Islet of Langerhans (tissue), 1 donor: ENCODE measurements around the gene CLCN1.

Source experiments
- FAIRE-seq: peaks from one replicate; lab custom pipeline; 2011; peaks lifted over from hg19 to GRCh38; lab: Jason Lieb, UNC

The CLCN1 gene

DNA sequence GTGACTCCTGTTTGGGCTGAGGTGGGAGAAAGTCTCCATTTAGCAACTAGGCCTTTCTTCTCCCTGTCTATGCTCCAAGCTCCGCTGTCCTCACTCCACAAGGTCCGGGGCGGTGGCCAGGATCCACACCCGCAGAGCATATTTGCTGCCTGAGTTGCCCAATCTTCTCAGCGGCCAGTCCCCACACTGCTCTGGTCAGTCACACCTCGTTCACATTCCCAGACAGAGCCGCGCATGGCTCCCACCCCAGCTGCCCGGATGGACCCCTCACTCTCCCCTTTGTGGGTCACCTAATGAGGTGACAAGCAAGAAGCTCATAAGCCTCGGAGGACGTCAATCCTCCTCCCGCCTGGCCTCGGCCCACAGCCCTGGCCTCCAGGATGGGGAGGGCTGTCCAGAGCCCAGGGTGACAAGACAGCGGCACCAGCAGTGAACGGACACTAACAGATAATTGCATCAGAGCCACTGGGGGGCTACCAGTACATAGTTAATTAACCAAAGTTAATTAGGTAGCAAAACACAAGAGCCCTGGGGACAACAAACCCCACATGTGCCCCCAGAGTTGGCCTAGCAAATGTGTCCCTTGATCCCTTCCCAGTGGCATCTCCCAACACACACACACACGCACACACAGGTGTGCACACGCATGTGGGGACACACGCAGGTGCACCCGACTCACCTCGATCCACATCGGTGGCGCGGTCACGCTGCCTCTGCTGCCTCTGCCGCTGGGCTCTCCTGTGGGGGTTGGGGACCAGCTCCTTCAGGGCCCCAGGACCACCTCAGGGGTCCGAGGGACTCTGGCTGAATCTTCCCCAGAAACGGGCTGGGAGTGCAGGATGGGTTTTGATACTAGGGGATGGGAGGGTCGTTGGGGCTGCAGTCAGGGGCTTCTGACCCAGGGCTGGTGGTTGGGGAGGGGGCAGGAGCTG is 81.0 kb downstream of the CLCN1 start:
- no peak for FAIRE-seq

DNA sequence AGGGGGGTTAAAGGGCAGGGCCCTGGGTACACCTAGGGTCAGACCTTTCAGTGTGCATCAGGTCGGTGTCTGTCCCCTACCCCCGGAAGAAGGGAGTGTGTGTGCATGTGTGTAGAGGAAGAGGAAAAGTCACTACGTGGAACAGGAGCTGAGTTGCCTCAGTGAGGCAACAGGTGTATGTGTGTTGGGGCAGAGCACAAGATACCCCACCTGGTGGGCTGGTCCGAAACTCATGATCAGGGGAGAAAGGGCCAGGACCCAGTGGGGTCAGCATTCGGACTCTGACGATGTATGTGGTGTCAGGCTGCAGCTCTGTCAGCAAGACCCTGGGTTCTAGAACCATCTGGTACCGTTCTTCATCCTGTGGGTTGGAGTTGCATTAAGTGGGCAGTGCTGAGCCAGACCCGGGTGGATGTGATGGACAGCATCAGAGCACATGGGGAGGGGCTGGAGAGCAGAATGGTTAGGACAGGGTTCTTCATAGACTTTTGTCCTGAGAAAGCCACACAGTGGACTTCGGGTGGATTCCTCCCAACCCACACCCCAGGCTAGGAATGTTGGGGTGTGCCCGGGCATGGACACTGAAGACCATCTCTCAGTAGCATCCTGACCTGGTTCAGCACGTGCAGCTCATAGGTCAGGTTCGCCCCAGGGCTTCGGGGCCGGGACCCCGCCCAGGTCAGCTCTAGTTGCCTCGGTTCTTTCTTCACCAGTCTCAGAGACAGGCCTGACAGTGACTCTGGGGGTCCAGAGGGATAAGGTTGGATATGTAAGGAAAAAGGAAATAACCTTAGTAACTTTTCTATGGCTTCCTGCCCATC is 82.0 kb downstream of the CLCN1 start:
- no peak for FAIRE-seq

- no peak for FAIRE-seq
These were observed 82.7 kb downstream of the CLCN1 start for GRCh38 chr7:143398616-143399015.

GRCh38 chr7:143399151-143399550 is 83.2 kb downstream of the CLCN1 start:
- no peak for FAIRE-seq

DNA sequence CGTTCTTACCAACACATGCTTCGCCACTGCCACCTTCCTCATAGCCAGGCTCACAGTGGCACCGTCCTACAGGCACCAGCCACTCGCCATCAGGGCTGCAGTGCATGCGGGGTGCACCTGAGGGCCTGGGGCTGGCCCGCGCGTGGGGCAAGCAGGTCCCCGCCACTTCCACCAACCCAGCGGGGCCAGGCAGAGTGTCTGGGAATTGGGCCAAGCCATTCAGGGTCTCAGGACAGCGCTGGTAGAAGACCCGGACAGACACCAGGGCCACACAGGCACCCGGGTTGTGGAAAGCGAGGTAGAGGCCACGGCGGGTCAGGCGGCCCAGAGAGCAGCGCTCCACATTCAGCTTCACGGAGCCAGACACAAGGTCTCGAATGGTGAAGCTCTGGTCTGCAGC is 83.7 kb downstream of the CLCN1 start:
- FAIRE-seq, result no peak

- FAIRE-seq, result no peak
These were observed 85.4 kb downstream of the CLCN1 start for GRCh38 chr7:143401265-143401664.
